Stimulated activated CD4-positive, alpha-beta T cell treated with anti-CD3 and anti-CD28 coated beads, Interleukin-12 subunit alpha, Interleukin-12 subunit beta, amount 100 ng/mL, for 4 hours (primary cell): Measurements from ENCODE around the gene HEPACAM.

ENCODE experiments used
- DNase-seq: peaks from one replicate; pipeline ENCODE4 v3.0.0-alpha.2; 2020

Gene HEPACAM

DNA sequence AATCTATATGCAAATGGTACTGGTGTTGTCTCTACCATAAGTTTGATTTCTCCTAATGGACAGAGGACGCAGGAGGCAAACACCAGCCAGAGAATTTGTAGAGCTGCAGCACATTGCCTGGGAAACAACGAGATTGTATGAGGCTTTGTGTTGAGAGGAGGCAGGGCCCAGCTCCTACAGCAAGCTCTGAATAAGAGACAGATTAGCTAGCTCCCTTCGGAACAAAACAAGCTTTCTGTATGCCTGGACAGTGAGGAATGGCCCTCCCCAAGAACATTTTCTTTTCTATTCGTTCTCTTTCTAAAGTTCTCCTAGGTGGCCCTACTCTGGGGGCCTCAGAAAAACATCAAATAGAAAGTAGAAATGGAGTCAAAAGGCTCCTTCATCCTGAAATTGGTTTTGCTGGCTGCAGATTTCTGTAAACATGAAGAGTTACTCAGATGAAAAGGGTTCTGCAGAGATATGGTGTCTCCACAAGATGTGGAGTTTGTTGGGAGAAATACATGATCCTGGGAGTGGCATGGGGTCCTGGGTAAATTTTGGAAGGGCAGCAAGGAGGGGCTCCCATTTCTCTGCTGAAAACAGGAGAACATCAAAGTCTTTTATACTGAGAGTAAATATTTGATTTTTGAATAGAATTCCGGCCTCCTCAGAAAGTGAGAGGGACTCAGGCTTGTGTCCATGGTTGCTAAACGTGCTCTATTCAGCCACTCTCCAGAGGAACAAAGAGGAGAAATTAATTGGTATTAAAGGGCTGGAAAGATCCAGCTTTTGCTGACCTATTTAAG is 6.8 kb upstream of the HEPACAM start:
- DNase-seq: no peak

DNA sequence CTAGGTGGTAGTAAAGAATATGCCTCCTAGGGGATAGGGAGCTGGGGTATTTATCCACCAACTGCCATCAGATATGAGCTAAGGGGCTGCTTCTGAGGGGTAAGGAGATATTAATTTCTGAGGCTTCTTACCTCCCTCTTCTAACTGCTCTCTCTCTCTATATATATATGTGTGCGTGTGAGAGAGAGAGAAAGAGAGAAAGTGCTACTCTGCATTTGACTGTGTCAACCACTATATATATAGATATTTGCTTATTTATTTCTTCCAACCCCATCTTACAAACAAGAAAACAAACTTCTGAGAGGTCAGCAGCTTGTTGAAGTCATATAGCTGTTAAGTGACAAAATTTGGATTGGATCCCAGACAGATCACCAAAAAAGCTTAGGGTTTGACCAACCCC is 5.9 kb upstream of the HEPACAM start:
- no peak for DNase-seq

DNA sequence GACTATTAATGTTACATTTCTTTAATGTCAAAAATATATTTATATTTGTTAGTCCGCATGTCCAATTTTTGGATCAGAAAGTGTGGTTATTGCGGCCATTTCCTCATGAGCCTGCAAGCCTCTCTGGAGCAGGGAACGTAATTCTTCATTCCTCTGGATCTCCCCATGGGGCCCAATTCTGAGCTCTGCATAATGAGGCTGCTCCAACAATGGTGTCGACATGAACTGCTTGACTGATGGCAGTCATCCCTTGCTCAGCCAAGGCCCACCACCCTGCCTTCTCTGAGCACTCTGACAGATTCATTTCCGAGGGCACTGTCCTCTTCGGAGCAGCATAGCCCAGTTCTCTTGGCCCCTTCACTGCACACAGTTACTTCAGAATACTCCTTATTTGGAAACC is 3.1 kb upstream of the HEPACAM start:
- DNase-seq: no peak

DNA sequence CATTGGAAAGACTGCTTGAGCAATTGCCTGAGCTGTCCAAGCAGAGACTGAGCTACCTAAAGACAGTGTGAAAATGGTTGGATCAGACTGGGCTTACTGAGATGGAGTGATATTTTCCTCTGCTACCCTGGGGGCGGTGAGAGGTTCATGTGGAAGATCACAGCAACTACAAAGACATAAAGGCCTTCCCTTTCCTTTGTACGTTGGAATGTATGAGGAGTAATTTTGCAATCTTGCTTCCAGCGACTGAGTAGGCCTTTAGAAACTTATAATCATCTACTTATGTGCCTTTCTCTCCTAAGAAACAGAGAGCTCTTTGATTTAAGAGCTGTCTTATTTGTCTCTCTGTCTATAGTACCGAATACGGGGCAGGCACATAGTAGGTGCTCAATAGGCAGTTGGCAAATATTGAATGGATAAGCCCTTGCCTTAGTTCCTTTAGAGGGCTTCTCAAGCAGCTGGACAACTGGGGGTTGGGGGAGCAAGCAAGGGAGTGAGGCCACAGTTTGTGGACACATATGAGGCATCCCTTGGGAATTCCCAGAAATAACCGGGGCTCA is 2.4 kb upstream of the HEPACAM start:
- DNase-seq: no peak

DNA sequence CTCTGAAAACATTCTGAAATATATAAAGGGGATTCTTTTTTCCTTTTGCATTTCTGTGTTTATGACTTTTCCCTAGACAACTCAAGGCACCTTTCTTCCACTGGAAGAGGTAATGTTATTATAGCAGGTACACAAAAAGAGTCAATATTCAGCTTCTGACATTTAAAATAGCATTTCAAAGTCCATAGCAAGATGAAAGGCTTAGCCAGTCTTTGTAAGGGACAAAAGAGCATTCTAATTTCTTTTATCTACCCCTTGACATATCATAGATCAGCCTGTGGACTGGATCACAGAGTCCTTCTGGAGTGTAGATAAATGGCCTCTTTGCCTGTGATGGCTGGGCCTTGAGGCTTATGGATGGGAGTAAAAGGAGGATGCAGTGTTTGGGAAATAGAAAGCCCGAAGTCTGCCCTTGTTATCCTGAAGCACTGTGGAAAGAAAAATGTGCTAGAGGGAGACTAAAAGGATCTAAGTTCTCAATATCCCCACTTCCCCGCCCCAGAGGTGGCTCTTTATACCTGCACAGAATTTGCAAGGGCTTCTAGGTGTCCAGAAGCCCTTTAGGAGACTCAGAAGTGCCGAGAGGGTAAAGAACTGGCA is 1.6 kb upstream of the HEPACAM start:
- DNase-seq: no peak

DNA sequence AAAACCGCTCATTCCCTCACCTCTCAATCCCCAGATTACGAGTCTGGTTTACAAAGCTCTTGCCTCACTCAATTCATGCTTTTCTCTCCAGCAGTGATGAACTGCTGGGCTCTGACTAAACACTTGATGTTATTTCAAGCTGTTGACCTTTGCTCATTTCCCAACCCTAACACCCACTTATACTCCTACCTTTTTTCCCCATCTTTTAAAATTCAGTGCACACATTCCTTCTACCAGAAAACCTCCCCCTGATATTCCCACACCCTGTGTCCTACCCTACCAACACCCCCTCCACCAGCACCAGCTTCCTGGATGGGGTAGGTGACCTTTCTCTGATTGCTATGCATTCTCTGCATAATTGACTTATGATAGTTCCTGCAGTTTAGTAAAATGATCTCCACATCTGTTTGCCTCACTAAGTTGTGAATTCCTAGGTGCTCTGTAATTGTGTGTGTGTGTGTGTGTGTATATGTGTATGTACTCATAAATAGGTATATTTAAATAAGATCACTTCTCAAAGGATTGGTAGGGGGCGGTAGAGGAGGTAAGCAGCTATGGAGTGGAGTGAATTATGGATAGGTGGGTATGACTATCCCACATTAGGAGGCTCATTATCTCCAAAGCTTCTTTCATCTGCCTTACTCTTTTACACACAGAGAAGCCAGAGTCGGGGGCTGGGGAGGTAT is 842 bp downstream of the HEPACAM start:
- DNase-seq: no peak

DNA sequence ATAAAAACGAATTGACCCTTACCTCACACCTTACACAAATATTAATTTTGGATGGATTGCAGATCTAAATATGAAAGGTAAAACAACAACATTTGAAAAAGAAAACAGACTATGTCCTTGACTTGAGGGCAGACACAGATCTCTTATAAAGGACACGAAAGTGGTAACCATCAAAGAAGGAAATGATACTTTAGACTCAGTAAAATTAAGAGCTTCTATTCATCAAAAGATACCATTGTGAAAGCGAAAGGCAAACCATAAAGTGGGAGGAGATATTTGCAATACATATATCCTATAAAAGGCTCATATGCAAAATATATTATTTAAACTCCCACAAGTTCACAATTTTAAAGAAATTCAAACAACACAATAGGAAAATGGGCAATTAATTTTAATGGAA is 5.0 kb downstream of the HEPACAM start:
- no peak for DNase-seq

DNA sequence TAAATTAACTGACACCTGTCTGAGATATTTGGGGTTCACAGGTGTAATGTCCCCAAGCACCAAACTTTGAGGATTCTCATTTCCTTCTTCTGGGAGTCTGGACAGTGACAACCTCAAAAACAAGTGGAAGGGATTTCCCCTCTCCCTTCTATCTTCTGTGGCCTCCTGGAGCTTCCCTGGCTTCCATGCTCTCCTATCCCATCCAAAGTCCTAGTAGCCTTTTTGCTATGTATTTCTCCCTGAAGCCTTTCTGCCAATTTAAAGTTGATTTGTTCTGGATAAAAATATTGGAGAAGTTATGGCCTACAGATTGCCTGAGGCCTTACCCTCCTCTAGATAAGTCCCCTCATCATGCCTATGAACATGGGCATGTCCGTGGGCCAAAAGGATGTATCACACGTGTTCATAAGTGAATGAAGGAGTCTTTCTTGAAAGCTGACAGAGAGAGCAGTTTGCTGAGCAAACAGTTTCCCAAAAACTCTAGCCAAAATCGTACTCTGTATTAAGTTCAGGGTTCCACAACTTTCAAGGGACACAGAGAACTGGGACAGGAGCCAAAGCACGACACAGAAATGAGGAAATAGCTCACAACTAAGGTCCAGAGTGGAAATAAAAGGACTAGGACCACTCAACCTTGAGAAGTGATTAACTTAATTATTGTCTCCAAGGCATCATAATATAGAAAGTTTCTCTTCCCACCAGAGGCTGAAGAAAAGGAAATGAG is 6.7 kb downstream of the HEPACAM start:
- DNase-seq: no peak

DNA sequence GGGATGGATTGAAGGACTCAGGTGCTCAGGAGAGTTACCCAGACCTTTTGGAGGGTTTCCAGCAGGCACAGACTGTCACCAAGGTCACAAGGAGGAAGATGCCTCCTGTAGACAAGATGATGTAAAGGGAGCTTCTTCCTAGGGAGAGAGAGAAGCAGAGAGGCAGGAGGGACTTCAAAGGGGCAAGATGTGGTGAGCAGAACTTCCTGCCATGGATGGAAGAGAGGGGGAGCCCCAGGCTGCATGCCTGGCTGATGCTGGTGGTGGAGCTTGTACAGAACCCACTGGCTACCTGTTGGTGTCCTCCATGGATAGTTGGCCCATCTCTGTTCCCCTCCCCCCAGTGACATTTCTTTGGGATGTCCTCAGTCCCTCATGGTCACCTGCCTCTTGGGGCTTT is 12.6 kb downstream of the HEPACAM start:
- DNase-seq: no peak

DNA sequence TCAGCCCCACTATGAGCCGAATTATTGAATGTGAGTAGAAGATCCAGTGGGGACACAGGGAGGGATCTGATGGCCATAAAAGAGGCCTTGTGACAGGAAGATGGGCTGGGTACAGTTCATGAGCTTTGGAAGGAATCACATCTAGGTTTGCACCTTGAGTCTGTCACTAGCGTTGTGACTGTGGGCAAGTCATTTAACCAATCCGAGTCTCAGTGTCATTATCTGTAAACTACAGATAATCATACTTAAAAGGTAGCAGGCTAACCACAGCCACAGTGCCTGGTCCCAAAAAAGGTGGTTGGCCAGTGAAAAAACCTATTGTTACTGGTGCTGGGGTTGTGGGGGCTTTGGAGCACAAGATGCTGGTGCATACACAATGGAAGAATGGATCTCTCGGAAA is 13.0 kb downstream of the HEPACAM start:
- no peak for DNase-seq

DNA sequence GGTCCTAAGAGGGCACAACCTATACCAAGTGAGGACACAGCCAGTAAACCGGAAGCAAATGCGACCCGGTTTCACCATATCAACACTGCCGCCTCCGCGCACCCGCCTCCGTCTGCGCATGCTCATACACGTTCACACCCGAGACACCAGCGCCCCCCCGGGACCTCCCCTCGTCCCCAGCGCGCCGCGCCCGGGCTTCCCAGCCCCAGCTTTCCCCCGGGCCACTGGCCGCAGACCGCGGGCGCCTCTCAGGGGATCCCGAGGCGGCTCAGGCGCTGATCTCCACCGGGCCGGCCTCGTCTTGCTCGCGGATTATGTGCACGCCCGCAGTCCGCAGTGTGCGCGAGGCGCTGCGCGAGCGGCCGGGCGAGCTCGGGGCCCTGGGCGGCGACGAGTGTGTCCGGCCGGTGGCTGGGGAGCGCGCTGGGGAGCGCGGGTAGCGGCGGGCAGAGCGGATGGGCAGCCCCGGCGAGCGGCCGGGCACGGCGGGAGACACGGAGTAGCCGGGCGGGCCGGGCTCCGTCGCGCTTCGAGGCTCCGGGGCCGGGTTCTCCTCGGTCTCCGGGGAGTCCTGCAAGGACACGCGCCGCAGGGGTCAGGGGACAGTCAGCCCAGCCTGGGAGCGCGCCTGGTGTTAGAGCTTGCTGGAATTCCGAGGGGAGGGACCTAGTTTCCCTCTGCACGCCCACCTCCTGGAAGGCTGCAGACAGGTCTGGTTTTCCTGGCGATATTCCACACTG is 14.8 kb downstream of the HEPACAM start:
- peak; percentile 73 for DNase-seq

DNA sequence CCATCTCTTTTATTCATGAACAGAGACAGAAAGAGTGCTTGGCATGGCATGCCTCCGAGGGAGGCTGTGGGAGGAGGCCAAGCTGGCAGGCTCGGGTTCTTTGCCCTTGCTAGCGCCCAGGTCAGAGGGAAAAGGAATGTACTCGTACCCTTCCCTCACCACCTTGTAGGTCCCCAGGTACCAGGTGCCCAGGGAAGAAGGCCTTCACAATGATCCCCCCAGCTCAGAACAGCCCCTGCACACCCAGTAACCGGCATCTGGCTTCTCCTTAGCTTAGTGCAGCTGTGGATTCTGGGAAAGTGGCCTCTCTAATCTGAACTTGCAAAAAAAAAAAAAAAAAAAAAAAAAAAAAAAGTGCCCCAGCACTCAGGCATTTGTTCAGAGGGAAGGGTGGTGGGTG is 15.5 kb downstream of the HEPACAM start:
- no peak for DNase-seq

DNA sequence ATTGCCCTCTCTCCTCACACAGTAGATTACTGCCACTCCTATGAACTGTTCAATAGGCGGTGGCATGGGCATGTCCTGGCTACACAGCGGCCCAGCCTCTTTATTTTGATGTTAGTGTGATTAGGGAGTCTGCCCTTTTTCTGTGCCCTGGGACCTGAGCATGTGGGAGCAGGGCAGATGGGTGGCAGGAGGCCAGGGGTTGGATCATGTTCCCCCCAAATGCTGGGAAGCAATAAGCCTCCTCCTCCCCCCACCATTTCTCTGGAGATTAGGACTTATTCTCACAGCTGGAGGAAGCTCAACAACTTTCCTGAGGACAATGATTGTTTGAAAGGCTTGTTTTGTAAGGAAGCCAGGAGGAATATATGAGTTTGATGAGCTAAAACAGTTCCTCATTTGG is 15.9 kb downstream of the HEPACAM start:
- no peak for DNase-seq

DNA sequence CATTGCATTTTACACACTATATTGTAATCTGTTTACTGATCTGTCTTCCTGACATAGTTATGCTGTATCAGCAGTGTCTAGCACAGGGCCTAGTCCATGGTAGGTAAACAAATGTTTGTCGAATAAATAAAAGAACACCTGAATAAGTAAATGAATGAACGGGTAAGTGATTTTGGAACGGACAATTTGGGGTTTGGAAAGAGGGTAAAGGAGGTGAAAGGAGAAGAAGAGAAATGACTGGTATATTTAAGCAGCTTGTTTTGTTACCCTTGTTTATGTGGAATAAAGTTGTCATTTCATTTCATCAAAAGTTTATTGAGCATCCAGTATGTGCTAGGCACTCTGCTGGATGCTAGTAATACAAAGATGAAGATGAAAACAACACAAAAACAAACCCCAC is 16.9 kb downstream of the HEPACAM start, which contains the start of gene HEPN1:
Gene HEPN1 (plus strand): TSS at position 301 of the 400 bp plus-strand sequence.
- DNase-seq: no peak

DNA sequence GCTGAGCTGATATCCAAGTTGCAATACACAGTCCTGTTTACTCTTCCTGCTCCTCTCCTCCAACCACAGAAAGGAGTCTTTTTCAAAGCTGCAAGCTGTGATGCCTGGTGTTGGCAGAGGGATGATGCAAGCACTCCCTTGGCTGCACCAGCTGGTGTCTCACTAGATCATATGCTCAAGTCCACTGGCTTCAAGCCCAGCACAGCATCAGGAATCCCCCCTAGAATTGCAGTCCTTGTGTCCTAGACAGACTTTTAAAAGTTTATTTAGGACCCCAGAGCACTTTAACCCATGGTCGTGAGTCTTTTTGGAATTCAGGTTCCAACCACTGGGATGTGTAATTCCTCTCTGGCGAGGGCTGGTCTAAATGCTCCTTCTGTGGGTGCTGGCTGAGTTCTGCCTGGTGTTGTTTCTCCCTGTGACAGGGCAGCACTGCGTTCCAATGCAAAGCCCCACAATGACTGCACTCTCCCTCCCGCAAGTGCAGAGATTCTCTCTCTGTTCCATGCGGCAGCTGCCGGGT is 18.7 kb downstream of the HEPACAM start:
- DNase-seq: no peak

DNA sequence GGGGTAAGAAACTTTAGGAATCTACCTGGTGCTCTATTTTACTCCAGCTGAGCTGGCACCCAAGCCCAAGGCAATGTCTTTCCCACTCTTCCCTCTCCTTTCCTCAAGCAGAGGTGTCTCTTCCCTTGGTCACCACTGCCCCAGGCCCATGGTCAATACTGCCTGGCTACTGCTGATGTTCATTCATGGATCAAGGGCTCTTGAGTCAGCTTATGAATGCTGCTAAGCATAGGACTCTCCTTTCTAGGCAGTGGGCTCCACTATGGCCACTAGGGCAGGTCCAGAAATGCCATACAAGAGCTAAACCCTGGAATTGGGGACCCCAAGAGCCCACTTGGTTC is 19.5 kb downstream of the HEPACAM start:
- DNase-seq: no peak

DNA sequence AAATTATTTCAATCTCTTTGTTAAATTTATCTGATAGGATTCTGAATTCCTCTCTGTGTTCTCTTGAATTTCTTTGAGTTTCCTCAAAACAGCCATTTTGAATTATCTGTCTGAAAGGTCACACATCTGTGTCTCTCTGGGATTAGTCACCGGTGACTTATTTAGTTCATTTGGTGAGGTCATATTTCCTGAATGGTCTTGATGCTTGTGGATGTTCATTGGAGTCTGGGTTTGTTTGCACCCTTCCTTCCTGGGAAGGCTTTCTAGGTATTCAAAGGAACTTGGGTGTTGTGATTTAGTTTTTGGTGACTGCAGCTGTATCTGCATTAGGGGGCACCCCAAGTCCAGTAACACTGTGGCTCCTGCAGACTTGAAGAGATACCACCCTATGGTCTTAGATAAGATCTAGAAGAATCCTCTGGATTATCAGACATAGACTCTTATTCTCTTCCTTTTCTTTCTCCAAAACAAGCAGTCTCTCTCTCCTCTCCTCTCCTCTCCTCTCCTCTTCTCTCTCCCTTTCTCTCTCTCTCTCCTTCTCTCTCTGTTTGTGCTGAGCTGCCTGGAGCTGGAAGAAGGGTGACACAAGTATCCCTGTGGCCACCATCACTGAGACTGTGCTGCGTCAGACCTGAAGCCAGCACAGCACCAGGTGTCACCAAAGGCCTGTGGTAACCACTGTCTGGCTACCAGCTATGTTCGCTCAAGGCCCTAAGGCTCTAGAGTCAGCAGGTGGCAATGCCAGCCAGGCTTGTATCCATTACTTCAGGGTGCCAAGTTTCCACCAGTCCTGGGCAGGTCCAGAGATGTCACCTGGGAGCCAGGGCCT is 20.1 kb downstream of the HEPACAM start:
- DNase-seq: no peak

DNA sequence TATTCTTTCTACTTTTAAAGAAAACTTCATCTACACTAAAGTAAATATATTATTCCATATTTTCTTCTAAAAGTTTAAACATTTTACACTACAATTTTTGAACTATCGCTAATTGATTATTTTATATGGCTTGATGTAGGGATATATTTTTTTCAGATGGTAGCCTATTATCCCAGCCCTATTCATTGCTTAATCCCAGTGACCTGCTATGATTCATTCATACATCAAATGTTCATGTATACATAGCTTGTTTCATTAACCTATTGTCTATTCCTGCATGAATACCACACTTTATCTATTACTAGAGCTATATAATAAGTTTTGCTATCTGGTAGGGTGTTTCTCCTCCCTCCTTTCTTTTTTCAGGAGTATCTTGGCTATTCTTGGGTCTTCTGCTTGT is 33.2 kb downstream of the HEPACAM start:
- no peak for DNase-seq

DNA sequence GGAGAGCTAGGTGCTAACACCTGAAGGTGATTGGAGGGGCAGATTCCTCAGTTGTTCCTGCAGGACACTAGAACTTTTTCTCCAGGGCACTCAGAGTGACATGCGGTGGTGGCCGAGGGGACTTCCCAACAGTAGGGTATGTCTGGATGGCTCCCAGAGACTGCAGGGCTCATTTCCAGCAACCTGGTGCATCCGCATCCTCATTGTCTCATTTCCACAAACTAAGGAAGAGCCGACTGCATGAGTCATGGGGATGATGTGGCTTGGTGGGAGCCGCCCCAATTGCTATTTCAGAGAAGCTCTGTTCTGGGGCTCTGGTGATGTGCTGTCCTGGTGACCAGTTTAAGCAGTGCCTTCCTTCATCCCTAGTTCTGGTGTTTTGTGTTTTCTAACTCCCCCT is 35.4 kb downstream of the HEPACAM start:
- no peak for DNase-seq

DNA sequence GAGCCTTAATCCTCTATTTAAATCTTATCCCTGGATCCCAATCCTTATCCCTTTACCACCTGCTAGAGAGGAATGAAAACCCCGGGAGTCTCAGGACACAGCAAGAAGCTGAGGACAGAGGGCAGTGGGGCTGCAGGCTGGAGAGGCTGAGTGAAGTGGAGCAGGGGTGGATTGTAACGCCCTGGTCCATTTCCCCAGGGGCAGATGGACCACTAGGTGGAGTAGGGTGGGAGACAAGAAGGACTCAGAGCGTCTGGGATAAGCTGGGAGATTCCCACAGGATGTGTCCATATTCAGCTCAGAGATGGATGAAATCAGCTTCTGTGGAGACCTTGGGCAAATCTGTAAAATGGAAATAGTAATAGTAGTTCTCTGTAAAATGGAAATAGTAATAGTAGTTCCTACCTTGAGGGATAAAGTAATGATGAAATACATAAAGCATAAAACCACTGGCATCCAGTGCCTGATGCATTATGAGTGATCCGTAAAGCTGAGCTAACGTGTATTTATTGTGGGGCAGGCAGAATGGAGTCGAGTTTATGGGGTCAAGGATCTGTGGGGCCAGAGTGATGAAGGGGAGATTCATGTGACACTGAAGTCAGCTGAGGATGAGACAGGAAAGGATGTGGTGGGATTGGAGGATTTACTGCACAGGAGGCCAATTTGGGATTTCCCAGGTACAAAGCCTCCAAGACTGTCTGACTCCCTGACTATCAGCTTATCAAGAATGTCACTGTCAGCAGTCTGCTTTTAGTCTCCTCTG is 36.3 kb downstream of the HEPACAM start:
- no peak for DNase-seq

DNA sequence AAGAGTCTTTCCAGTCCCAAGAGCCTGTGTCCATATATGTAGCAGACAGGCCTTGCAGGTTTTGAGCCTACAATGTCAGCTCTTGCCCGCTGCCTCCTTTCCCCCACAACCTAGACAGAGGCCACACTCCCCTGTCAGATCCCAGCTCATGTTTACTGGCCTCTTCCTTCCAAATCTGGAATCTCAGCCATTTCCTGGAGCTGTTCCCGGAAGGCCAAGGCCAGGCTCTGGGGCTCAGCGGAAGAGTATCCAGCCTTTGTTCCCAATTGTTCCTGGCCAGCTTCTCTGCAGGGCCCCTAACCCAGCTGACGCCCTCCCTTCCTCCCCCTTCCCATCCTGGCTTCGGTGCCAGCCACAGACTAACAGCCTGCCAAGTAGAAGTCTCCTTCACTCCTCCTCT is 37.1 kb downstream of the HEPACAM start:
- DNase-seq: no peak
